Inflammatory macrophage treated with lipopolysaccharide for 1 hour (primary cell): ENCODE measurements around the gene PTPN12.
"Not testable (repeated sequence)": the region's sequence is repeated elsewhere in the genome, so short reads cannot be mapped to it uniquely, and the experiment has no call there.

Experiments used
- DNase-seq, 2 donors: peaks; one replicate each; pipeline ENCODE4 v3.0.0-alpha.2; 2020 to 2022

Gene PTPN12

GRCh38 chr7:77538281-77539212 is 1.5 kb downstream of the PTPN12 start:
- peak; percentile 91 to 97 for DNase-seq

GRCh38 chr7:77540402-77540822 is 3.3 kb downstream of the PTPN12 start:
- DNase-seq: no peak

- not testable (repeated sequence) for DNase-seq
Measured at GRCh38 chr7:77540993-77541392, 3.9 kb downstream of the PTPN12 start.

GRCh38 chr7:77542409-77542808 is 5.3 kb downstream of the PTPN12 start:
- peak in 1 of 2 donors; percentile 40 for DNase-seq

- no peak for DNase-seq
Measured at GRCh38 chr7:77542895-77543294, 5.8 kb downstream of the PTPN12 start.

GRCh38 chr7:77543910-77544309 is 6.8 kb downstream of the PTPN12 start:
- no peak for DNase-seq

GRCh38 chr7:77544518-77544917 is 7.4 kb downstream of the PTPN12 start:
- no peak for DNase-seq

GRCh38 chr7:77548206-77548605 is 11.1 kb downstream of the PTPN12 start:
- peak; percentile 52 to 60 for DNase-seq

GRCh38 chr7:77549106-77549870 is 12.2 kb downstream of the PTPN12 start:
- DNase-seq: no peak

- DNase-seq: no peak
Measured at GRCh38 chr7:77550586-77550985, 13.5 kb downstream of the PTPN12 start.

- DNase-seq: no peak
Measured at GRCh38 chr7:77553123-77553522, 16.0 kb downstream of the PTPN12 start.

- DNase-seq: no peak
Measured at GRCh38 chr7:77558284-77558967, 21.3 kb downstream of the PTPN12 start.

GRCh38 chr7:77561352-77561751 is 24.3 kb downstream of the PTPN12 start:
- DNase-seq: peak; percentile 27 to 35

GRCh38 chr7:77563275-77563674 is 26.2 kb downstream of the PTPN12 start:
- DNase-seq: no peak

GRCh38 chr7:77565917-77566316 is 28.8 kb downstream of the PTPN12 start:
- DNase-seq: peak; percentile 77 to 80

GRCh38 chr7:77566421-77566820 is 29.3 kb downstream of the PTPN12 start:
- DNase-seq: no peak

GRCh38 chr7:77569514-77570232 is 32.6 kb downstream of the PTPN12 start:
- DNase-seq: peak; percentile 72 to 78

- peak; percentile 88 to 91 for DNase-seq
Measured at GRCh38 chr7:77570330-77571011, 33.4 kb downstream of the PTPN12 start.

- DNase-seq: peak; percentile 62 to 74
Measured at GRCh38 chr7:77571801-77572200, 34.7 kb downstream of the PTPN12 start.

GRCh38 chr7:77575187-77575586 is 38.1 kb downstream of the PTPN12 start:
- peak in 1 of 2 donors; percentile 15 for DNase-seq

GRCh38 chr7:77576856-77577255 is 39.8 kb downstream of the PTPN12 start:
- DNase-seq: no peak

GRCh38 chr7:77579797-77580196 is 42.7 kb downstream of the PTPN12 start:
- peak; percentile 22 to 27 for DNase-seq
